Loucy (cell line): Measurements from ENCODE around the gene TSHZ2.

Experiments used
- H2AFZ ChIP-seq: fragments of 200-600 bp; sonication (generic); 2 replicates; pipeline ENCODE4 v1.6.0; 2016; ENCODE audit warnings: antibody characterized with exemption, mild to moderate bottlenecking, low read length, moderate library complexity
- H3F3A ChIP-seq: fragments of 200-600 bp; 2 replicates; pipeline ENCODE4 v1.6.0; 2016; ENCODE audit warnings: antibody characterized with exemption, low read depth, mild to moderate bottlenecking
- H3K27me3 ChIP-seq: fragments of 200-600 bp; sonication (generic); 2 replicates; pipeline ENCODE4 v1.6.1; 2014; ENCODE audit warnings: low read length, mild to moderate bottlenecking; ENCODE audit not compliant: insufficient read depth, poor library complexity, severe bottlenecking
- H3K36me3 ChIP-seq: fragments of 200-600 bp; sonication (generic); 2 replicates; pipeline ENCODE4 v1.6.1; 2016; ENCODE audit warnings: low read length; ENCODE audit not compliant: insufficient read depth
- H3K4me1 ChIP-seq: fragments of 200-600 bp; sonication (generic); 2 replicates; pipeline ENCODE4 v1.5.1; 2014; ENCODE audit warnings: low read length, mild to moderate bottlenecking; ENCODE audit not compliant: insufficient read depth, poor library complexity, severe bottlenecking
- H3K4me2 ChIP-seq: fragments of 200-600 bp; sonication (generic); 2 replicates; pipeline ENCODE4 v1.6.0; 2014; ENCODE audit warnings: antibody characterized with exemption, low read length, low read depth, mild to moderate bottlenecking; ENCODE audit not compliant: poor library complexity, severe bottlenecking
- H3K4me3 ChIP-seq: fragments of 200-600 bp; sonication (generic); 2 replicates; pipeline ENCODE4 v1.5.1; 2014; ENCODE audit warnings: low read length, mild to moderate bottlenecking, mixed read lengths; ENCODE audit not compliant: poor library complexity, severe bottlenecking
- H3K79me2 ChIP-seq: fragments of 200-600 bp; sonication (generic); 2 replicates; pipeline ENCODE4 v1.6.1; 2014; ENCODE audit warnings: low read length; ENCODE audit not compliant: insufficient read depth
- H3K9ac ChIP-seq: fragments of 200-600 bp; sonication (generic); 2 replicates; pipeline ENCODE4 v1.6.0; 2014; ENCODE audit warnings: mild to moderate bottlenecking, low read depth, low read length, moderate library complexity; ENCODE audit not compliant: poor library complexity, severe bottlenecking
- H3K9me2 ChIP-seq: fragments of 200-600 bp; sonication (generic); replicated peaks from 2 replicates; pipeline ENCODE4 v1.6.1; 2016; ENCODE audit warnings: low read depth, low read length, mixed read lengths
- H3K9me3 ChIP-seq: fragments of 200-600 bp; sonication (generic); 2 replicates; pipeline ENCODE4 v1.6.1; 2014; ENCODE audit warnings: mild to moderate bottlenecking, antibody characterized with exemption, low read length, low read depth; ENCODE audit not compliant: insufficient read depth
- H4K20me1 ChIP-seq: fragments of 200-600 bp; sonication (generic); 2 replicates; pipeline ENCODE4 v1.6.0; 2014; ENCODE audit warnings: antibody characterized with exemption, low read length, mild to moderate bottlenecking; ENCODE audit not compliant: insufficient read depth, poor library complexity, severe bottlenecking
- EZH2phosphoT487 ChIP-seq: fragments of 200-600 bp; IDR thresholded peaks from 2 replicates; pipeline ENCODE4 v1.6.1; 2018; ENCODE audit warnings: antibody characterized with exemption, mild to moderate bottlenecking, moderate library complexity, borderline replicate concordance
- TF ChIP-seq, protein P1 (sequence below): fragments of 200-600 bp; sonication (generic); conservative IDR thresholded peaks from 2 replicates; pipeline ENCODE4 v1.5.1; 2014; ENCODE audit warnings: mild to moderate bottlenecking, antibody characterized with exemption, low read length

The TSHZ2 gene

DNA sequence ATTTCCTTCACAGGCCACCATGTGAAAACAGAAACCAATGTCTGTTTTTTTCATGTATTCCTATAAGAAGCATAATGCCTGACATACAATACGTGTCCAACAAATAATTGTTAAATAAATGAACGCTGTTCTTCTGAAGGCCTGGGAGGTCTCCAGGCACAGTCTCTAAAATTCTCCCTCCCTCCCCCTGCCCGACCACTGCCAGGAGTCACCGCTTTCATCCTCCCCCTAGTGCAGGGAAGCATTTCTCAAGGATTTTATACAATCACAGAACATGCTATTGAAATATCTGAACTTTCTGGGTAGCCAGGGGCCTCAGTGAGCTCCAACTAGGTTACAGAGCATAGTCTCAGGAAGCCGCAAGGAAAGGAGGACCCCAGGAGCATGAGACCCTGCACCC, 526.2 kb downstream of the TSHZ2 start:
- no peaks in the 10 kb centered on the region for H4K20me1 ChIP-seq
- H3K4me2 ChIP-seq = no peak overlapping the region
- TF ChIP-seq, protein P1, sequence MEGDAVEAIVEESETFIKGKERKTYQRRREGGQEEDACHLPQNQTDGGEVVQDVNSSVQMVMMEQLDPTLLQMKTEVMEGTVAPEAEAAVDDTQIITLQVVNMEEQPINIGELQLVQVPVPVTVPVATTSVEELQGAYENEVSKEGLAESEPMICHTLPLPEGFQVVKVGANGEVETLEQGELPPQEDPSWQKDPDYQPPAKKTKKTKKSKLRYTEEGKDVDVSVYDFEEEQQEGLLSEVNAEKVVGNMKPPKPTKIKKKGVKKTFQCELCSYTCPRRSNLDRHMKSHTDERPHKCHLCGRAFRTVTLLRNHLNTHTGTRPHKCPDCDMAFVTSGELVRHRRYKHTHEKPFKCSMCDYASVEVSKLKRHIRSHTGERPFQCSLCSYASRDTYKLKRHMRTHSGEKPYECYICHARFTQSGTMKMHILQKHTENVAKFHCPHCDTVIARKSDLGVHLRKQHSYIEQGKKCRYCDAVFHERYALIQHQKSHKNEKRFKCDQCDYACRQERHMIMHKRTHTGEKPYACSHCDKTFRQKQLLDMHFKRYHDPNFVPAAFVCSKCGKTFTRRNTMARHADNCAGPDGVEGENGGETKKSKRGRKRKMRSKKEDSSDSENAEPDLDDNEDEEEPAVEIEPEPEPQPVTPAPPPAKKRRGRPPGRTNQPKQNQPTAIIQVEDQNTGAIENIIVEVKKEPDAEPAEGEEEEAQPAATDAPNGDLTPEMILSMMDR = no peak
- no peak for TF ChIP-seq EZH2phosphoT487
- H3F3A ChIP-seq = no peaks in the 10 kb centered on the region
- no peak overlapping the region for H2AFZ ChIP-seq
- H3K9me2 ChIP-seq = no peaks in the 10 kb centered on the region
- H3K4me1 ChIP-seq = no peaks in the 10 kb centered on the region
- no peaks in the 10 kb centered on the region for H3K79me2 ChIP-seq
- H3K9ac ChIP-seq = no peak overlapping the region
- no peaks in the 10 kb centered on the region for H3K9me3 ChIP-seq
- H3K36me3 ChIP-seq = no peaks in the 10 kb centered on the region
- no peaks in the 10 kb centered on the region for H3K27me3 ChIP-seq
- H3K4me3 ChIP-seq = no peak overlapping the region

DNA sequence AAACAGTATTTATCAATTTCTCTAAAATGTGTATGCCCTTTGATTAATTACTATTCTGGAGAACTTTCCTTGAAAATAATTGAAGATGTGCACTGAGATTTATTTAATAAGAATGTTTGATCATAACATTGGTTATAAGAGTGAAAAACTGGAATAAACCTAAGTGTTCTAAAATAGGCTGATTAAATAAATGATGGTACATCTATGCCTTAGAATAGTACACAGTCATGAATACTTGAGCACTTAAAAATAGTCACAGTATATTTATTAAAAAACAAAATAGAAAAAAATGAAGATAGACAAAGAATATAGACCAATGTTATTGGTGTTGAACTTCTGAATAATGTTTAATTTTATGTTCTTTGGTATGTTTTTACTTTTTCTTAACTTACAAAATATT, 528.5 kb downstream of the TSHZ2 start:
- Histone ChIP-seq H3K4me3 (no peak overlapping the region), H3K9me2 (no peaks in the 10 kb centered on the region)

DNA sequence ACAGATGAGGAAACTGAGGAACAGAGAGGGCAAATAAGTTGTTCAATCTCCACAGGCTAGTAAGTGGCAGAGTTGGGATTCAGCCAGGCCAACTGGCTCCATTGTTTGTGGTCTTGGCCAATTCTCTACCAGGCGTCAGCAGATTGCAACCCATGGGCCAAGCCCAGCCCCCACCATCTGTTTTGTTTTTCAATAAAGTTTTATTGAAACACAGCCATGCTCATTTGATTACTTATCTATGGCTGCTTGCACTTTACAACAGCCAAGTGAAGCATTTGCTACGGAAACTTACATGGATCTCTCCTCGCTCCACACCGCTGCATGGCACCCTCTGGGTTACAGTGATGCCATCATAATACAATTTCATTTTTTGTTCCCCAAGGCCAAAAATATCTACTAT, 530.7 kb downstream of the TSHZ2 start:
- Histone ChIP-seq H3K9me2 (no peaks in the 10 kb centered on the region), H3K4me1 (no peaks in the 10 kb centered on the region), H3F3A (no peaks in the 10 kb centered on the region), H3K79me2 (no peaks in the 10 kb centered on the region), H4K20me1 (no peaks in the 10 kb centered on the region), H3K9me3 (no peaks in the 10 kb centered on the region), H3K36me3 (no peaks in the 10 kb centered on the region), H3K27me3 (no peaks in the 10 kb centered on the region), H3K9ac (no peak overlapping the region), H3K4me2 (no peak overlapping the region), H3K4me3 (no peak overlapping the region), H2AFZ (no peak overlapping the region)
- no peak for TF ChIP-seq EZH2phosphoT487
- TF ChIP-seq, protein P1 = no peak

More for the DNA sequence above, 528.5 kb downstream of the TSHZ2 start:
- no peak overlapping the region for H2AFZ ChIP-seq
- H3K36me3 ChIP-seq = no peaks in the 10 kb centered on the region
- TF ChIP-seq EZH2phosphoT487 = no peak
- TF ChIP-seq, protein P1 = no peak
- no peaks in the 10 kb centered on the region for H3K79me2 ChIP-seq
- H3K4me2 ChIP-seq = no peak overlapping the region
- H3K27me3 ChIP-seq = no peaks in the 10 kb centered on the region
- no peaks in the 10 kb centered on the region for H3F3A ChIP-seq
- H4K20me1 ChIP-seq = no peaks in the 10 kb centered on the region
- no peaks in the 10 kb centered on the region for H3K9me3 ChIP-seq
- H3K4me1 ChIP-seq = no peaks in the 10 kb centered on the region
- no peak overlapping the region for H3K9ac ChIP-seq
